ENCODE data around the gene TEX11. TPM values are rescaled to one million over a fixed set of nuclear protein-coding genes. Genes with fewer than 3 reads are reported as not detected.

Gene TEX11
- total RNA-seq, 2 experiments from 2014 or later = not detected

DNA sequence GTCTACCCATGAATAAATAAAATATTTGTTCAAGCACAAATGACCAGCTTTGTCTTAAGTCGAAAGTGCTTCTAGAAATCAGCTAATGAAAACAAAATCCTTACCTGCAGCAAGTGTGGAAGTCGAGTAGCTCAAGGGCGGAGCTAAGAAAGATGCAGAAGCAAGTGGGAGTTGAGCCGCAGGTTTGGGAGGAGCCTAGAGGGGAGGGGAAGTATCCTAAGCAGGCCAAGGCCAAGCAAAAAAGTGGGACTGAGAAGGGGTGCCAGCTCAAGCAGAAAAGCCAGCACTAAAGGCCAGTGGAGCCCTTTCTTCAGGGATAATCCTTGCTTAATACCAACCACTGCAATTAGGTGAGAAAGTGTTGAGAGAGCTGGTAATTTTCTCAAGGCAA lies 403.1 kb downstream of the TEX11 start:
- Mint-ChIP-seq H3K36me3 (ENCODE audit: low read depth) (no peaks in the 10 kb centered on the region), H3K9me3 (no peaks in the 10 kb centered on the region), H3K4me1 (ENCODE audit: low read depth) (peaks cover 13% of the 10 kb centered on the region), H3K27me3 (ENCODE audit: low read depth) (peaks cover 2% of the 10 kb centered on the region), H3K4me3 (no peak overlapping the region), H3K27ac (no peak overlapping the region)
- CTCF ChIA-PET = no interaction called here
- no peak for DNase-seq
- intact Hi-C loops (cut with micrococcal nuclease) = loop anchor here (5.0 kb wide), 1 partner anchor 33 kb away; no protein-coding TSS in a partner anchor

DNA sequence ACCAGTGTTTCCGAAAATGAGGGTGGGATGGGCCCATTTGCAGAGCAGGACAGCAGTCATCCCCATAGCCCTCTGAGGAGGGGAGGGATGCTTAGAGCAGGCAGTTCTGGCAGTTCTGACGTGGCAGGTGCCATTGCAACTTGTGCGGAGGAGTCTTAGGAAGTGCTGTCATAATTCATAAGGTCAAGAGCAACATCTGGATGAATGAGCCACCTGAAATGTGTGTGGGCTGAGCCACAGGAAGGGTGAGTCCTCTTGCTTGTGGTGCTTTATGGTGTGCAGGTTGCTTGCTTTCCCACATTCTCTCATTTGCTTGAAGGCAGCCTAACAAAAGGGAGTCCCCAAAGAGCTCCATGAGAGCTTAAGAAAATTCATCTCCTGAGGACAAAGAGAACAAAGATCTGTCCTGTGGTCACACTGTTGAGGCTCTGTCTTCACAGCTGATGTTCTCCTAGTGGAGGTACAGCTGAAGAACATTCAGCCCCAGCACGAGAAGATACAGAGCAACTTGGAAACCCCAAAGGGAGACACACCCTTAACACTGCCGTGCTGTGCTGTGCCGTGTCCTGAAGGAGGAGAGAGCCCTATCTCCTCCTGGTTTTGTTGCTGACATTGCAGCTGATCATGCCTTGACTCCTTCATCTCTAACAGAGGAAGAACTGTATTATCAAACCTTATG lies 403.6 kb downstream of the TEX11 start:
- H3K27ac Mint-ChIP-seq = no peak overlapping the region
- H3K4me1 Mint-ChIP-seq (ENCODE audit: low read depth) = peaks cover 13% of the 10 kb centered on the region
- peaks cover 2% of the 10 kb centered on the region for H3K27me3 Mint-ChIP-seq (ENCODE audit: low read depth)
- intact Hi-C loops (cut with micrococcal nuclease) = loop anchor here (5.0 kb wide), 1 partner anchor 33 kb away; no protein-coding TSS in a partner anchor
- CTCF ChIA-PET = no interaction called here
- no peaks in the 10 kb centered on the region for H3K36me3 Mint-ChIP-seq (ENCODE audit: low read depth)
- DNase-seq = peak; percentile 13
- H3K4me3 Mint-ChIP-seq = no peak overlapping the region
- H3K9me3 Mint-ChIP-seq = no peaks in the 10 kb centered on the region

DNA sequence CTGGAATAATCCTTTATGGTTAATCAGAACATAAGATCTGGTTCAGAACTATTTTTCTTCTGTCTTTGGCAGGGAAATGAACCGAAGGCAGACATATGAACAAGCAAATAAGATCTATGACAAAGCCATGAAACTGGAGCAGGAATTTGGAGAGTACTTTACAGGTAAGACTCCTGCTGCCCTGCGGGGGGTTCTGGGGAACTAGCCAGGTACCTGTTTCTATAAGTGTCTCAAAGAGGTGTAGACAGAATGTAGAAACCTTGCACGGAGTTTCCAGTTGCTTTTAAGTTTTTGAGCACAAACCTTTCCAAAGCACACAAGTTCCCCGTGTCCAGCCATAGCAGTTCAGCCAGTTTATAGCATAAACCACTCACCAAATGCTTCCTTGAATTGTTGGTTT lies 407.7 kb downstream of the TEX11 start:
- DNase-seq = no peak

GRCh38 chrX:70498129-70498528 lies 410.4 kb downstream of the TEX11 start:
- Mint-ChIP-seq H3K27me3 (ENCODE audit: low read depth) (no peaks in the 10 kb centered on the region), H3K36me3 (ENCODE audit: low read depth) (peaks cover 2% of the 10 kb centered on the region), H3K27ac (no peak overlapping the region), H3K9me3 (no peaks in the 10 kb centered on the region), H3K4me3 (no peak overlapping the region), H3K4me1 (ENCODE audit: low read depth) (no peaks in the 10 kb centered on the region)
- CTCF ChIA-PET = no interaction called here
- intact Hi-C loops (cut with micrococcal nuclease) = no loop called here
- DNase-seq = no peak

More for the DNA sequence above, 407.7 kb downstream of the TEX11 start:
- Mint-ChIP-seq H3K9me3 (no peaks in the 10 kb centered on the region), H3K36me3 (ENCODE audit: low read depth) (peaks cover 2% of the 10 kb centered on the region), H3K27ac (no peak overlapping the region), H3K4me1 (ENCODE audit: low read depth) (no peaks in the 10 kb centered on the region), H3K4me3 (no peak overlapping the region), H3K27me3 (ENCODE audit: low read depth) (no peaks in the 10 kb centered on the region)
- intact Hi-C loops (cut with micrococcal nuclease) = no loop called here
- CTCF ChIA-PET = no interaction called here

- Mint-ChIP-seq H3K4me1 (ENCODE audit: low read depth) (no peaks in the 10 kb centered on the region), H3K9me3 (no peaks in the 10 kb centered on the region), H3K27ac (no peak overlapping the region), H3K36me3 (ENCODE audit: low read depth) (peaks cover 3% of the 10 kb centered on the region), H3K4me3 (no peak overlapping the region), H3K27me3 (ENCODE audit: low read depth) (no peaks in the 10 kb centered on the region)
- CTCF ChIA-PET = no interaction called here
- intact Hi-C loops (cut with micrococcal nuclease) = no loop called here
- DNase-seq = no peak
Observed at GRCh38 chrX:70497026-70497425, 411.5 kb downstream of the TEX11 start.

DNA sequence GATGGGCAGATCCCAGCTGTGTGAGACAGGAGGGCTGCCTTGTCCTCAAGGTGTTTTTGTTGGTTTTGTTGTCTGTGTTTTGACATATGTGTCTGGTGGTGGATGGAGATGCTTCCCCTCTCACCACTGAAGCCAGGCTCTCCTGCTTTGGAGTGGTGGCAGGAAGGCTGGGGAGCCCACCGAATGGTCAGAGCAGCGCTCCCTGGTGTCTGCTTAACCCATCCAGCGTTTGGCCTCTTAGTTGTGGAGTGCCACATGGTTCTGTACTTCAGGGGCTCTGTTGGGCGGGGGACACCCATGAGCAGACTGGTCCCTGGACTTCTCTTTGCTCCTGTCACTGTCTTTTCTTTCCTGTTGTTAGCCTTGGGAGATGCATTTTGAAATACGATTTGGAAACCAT lies 412.0 kb downstream of the TEX11 start:
- Mint-ChIP-seq H3K4me3 (no peak overlapping the region), H3K27me3 (ENCODE audit: low read depth) (no peaks in the 10 kb centered on the region), H3K36me3 (ENCODE audit: low read depth) (peaks cover 3% of the 10 kb centered on the region), H3K27ac (no peak overlapping the region), H3K4me1 (ENCODE audit: low read depth) (no peaks in the 10 kb centered on the region), H3K9me3 (no peaks in the 10 kb centered on the region)
- intact Hi-C loops (cut with micrococcal nuclease) = no loop called here
- CTCF ChIA-PET = no interaction called here
- no peak for DNase-seq

GRCh38 chrX:70494441-70494840 lies 414.1 kb downstream of the TEX11 start:
- CTCF ChIA-PET = no interaction called here
- Mint-ChIP-seq H3K9me3 (no peaks in the 10 kb centered on the region), H3K27me3 (ENCODE audit: low read depth) (no peaks in the 10 kb centered on the region), H3K27ac (no peak overlapping the region), H3K4me3 (no peak overlapping the region), H3K4me1 (ENCODE audit: low read depth) (no peaks in the 10 kb centered on the region), H3K36me3 (ENCODE audit: low read depth) (peaks cover 3% of the 10 kb centered on the region)
- DNase-seq = no peak
- intact Hi-C loops (cut with micrococcal nuclease) = no loop called here

DNA sequence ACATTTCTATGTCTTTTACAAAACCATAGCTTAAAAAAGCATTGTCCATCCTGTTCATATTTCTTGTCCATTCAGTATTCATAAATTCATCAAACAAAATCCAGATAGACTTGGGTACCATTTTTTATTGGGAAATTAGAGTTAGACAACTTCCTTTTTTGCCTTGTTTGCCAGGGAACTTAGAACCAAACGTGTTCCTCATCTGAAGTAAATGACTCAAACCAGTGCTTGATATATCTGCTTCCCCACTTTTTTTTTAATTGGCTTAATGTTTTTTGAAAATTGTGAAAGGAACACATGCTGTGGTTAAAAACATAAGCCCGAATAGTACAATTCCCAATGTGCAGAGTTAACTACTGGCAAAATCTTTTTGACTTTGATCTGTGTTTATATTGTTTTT lies 419.7 kb downstream of the TEX11 start:
- CTCF ChIA-PET = no interaction called here
- no peak for DNase-seq
- H3K4me3 Mint-ChIP-seq = no peak overlapping the region
- peaks cover 4% of the 10 kb centered on the region for H3K36me3 Mint-ChIP-seq (ENCODE audit: low read depth)
- H3K4me1 Mint-ChIP-seq (ENCODE audit: low read depth) = no peaks in the 10 kb centered on the region
- H3K27me3 Mint-ChIP-seq (ENCODE audit: low read depth) = no peaks in the 10 kb centered on the region
- intact Hi-C loops (cut with micrococcal nuclease) = no loop called here
- no peak overlapping the region for H3K27ac Mint-ChIP-seq
- H3K9me3 Mint-ChIP-seq = no peaks in the 10 kb centered on the region

DNA sequence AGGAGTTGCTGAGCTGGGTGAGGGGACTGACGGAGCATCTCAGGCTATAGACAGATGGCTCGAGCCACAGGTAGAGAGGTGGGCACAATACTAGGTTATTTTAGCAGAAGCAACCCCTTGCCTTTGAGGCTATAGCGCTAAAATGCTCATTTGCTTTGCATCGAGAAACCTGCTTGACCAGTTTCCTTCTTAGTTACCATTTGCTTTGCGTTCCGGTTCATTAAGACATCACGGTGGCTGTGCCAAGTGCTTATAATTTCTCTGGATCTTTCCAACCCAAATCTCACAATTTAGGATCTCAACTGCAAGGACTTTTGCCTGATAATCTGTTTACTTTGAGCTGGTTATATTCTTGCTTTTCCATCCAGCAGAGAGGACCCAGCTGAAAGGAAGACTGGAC lies 423.0 kb downstream of the TEX11 start:
- CTCF ChIA-PET = no interaction called here
- Mint-ChIP-seq H3K36me3 (ENCODE audit: low read depth) (peaks cover 2% of the 10 kb centered on the region), H3K9me3 (no peaks in the 10 kb centered on the region), H3K27me3 (ENCODE audit: low read depth) (no peaks in the 10 kb centered on the region), H3K4me1 (ENCODE audit: low read depth) (no peaks in the 10 kb centered on the region), H3K4me3 (no peak overlapping the region), H3K27ac (no peak overlapping the region)
- intact Hi-C loops (cut with micrococcal nuclease) = no loop called here
- DNase-seq = no peak

- peaks cover 2% of the 10 kb centered on the region for H3K36me3 Mint-ChIP-seq (ENCODE audit: low read depth)
- CTCF ChIA-PET = interaction anchor here (1.3 kb wide), 1 partner anchor 9 kb away, joined by 3 read pairs; no protein-coding TSS in a partner anchor
- H3K9me3 Mint-ChIP-seq = no peaks in the 10 kb centered on the region
- no peak overlapping the region for H3K27ac Mint-ChIP-seq
- intact Hi-C loops (cut with micrococcal nuclease) = no loop called here
- no peak overlapping the region for H3K4me3 Mint-ChIP-seq
- DNase-seq = no peak
- H3K4me1 Mint-ChIP-seq (ENCODE audit: low read depth) = no peaks in the 10 kb centered on the region
- no peaks in the 10 kb centered on the region for H3K27me3 Mint-ChIP-seq (ENCODE audit: low read depth)
Observed at GRCh38 chrX:70482300-70482699, 426.2 kb downstream of the TEX11 start.

DNA sequence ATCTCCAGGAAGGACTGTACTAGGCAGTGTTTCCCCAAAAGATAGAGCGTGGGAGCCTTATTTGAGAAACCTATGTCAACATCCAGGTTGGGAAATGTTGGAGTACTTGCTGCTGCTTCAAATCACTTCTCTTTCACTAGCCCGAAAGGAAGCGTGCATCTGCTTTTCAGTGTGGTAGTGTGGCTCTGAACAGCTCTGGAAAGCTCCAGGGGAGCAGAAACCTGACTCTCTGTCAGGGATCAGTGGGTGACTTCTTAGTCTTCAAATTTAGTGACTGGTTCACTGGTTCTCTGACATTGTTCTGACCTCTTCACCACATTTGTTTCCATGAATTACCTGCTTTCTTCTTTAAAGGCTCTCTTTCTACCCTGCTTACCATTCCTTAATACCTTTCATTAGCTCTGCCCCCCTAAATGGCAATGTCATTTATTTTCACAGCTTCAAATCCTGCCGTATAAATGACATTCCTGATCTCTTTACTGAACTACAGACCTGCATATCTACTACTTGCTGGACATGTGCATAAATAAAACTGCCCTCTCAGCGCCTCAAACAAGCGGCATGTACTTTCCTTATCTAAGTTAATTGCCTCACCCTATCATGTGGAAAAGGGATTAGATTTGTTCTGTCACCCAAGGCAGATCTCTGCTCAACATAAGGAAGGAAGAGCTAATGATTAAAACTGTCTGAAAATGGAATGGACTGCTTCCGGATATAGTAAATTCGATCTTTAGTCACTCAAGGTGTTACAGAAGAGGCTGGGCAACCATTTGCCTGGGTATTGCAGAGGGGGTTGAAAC lies 426.8 kb downstream of the TEX11 start:
- intact Hi-C loops (cut with micrococcal nuclease) = no loop called here
- H3K9me3 Mint-ChIP-seq = no peaks in the 10 kb centered on the region
- no peak overlapping the region for H3K4me3 Mint-ChIP-seq
- no peaks in the 10 kb centered on the region for H3K4me1 Mint-ChIP-seq (ENCODE audit: low read depth)
- CTCF ChIA-PET = interaction anchor here (0.5 kb wide), 1 partner anchor 9 kb away, joined by 4 read pairs; no protein-coding TSS in a partner anchor
- no peaks in the 10 kb centered on the region for H3K27me3 Mint-ChIP-seq (ENCODE audit: low read depth)
- peaks cover 1% of the 10 kb centered on the region for H3K36me3 Mint-ChIP-seq (ENCODE audit: low read depth)
- no peak for DNase-seq
- no peak overlapping the region for H3K27ac Mint-ChIP-seq

GRCh38 chrX:70480660-70481018 lies 427.9 kb downstream of the TEX11 start:
- Mint-ChIP-seq H3K36me3 (ENCODE audit: low read depth) (peaks cover 1% of the 10 kb centered on the region), H3K9me3 (no peaks in the 10 kb centered on the region), H3K4me3 (no peak overlapping the region), H3K27me3 (ENCODE audit: low read depth) (no peaks in the 10 kb centered on the region), H3K4me1 (ENCODE audit: low read depth) (no peaks in the 10 kb centered on the region), H3K27ac (no peak overlapping the region)
- no peak for DNase-seq
- CTCF ChIA-PET = no interaction called here
- intact Hi-C loops (cut with micrococcal nuclease) = no loop called here
